Limb (tissue), 2 donors: ENCODE results near the gene PGA5.

ENCODE experiments used
- DNase-seq, 2 donors: peaks; one replicate each; pipeline ENCODE4 v3.0.0-alpha.2; 2016; ENCODE audit errors: extremely low spot score in 2 of 2

The PGA5 gene

DNA sequence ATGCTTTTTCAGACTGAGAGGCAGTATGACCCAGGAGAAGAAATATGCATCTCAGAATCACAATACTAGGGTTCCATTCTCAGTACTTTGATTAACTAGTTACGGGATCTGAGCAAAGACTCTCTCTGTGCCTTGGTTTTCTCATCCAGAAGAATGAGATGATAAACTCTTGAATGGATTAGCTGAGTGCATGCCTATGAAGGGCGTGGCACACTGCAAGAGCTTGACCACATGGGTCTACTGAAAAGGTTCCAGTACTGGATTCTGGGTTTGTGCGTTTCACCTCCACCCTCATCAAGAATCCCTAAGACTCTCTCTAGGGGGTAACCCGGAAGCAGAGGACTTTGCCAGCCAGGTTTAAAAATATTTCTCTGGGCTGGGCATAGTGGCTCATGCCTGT is 25.6 kb downstream of the PGA5 start:
- no peak for DNase-seq

GRCh38 chr11:61267437-61267841 is 26.5 kb downstream of the PGA5 start:
- no peak for DNase-seq

DNA sequence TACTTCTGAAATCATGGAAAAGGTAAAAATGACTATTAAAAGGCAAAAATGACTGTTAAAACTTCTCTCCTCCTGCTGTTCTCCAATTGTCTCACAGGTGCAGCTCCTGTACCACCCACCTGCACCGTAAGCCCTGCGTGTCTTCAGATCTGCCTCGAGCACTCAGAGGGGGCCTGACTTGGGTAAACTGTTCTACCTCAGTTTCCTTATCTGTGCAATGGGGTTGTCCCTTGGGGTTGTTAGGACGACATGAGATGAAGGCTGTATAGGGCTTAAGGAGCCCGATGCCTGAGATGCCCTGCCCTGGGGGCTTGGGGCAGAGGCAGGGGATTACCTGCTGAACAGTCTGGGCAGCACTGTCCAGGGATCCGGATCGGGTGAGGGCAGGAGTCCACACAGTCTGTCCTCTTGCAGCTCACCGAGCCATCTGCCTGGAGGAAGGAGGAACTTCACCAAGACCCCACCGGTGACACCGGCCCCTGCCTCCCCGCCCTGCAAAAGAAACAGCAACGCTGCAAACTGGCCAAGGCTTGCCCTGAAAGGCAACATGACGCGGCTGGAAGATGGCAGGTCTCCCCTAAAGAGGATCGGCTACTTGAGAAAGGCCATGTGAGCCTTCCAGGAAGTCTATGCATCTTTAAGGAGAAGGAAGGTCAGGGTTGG is 27.7 kb downstream of the PGA5 start:
- DNase-seq = no peak

DNA sequence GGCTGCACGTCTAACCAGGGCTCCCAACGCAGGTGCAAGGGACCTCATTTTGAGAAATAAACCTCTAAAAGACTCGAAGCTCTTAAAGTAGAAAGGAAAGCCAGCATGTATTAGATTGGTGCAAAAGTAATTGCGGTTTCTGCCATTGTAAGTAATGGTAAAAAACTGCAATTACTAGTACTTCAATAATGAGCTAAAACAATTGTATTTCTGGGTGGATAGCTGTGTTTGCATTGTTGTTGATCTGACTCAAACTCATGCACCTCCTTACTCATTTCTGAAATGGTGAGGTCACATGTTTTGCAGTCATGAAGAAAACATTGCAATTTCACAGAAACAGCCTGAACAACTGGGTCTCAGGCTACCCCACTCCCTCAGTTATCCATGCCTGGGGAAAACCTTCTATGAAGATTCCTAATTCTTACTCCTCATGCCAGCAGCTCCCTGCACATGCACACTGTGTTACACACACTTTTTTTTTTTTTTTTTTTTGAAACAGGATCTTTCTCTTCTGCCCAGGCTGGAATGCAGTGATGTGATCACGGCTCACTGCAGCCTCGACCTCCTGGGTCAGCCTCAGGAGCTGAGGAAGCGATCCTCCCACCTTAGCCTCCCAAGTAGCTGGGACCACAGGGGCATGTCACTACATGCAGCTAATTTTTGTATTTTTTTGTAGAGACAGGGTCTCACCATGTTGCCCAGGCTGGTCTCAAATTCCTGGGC is 29.5 kb downstream of the PGA5 start:
- no peak for DNase-seq

DNA sequence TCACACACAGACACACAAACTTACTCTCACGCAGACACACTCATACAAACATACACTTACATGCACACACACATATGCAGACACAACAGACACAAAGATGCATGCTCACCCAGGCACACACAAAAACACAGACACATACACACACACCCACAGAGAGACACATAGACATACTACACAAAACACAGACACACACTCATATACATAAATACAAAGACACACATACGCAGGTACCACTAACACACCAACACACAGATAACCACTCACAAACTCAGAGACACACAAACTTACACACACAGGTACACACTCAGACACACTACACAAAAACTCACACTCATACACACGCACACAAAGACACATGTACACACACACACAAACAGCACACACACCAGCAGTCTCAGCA is 31.8 kb downstream of the PGA5 start:
- no peak for DNase-seq

DNA sequence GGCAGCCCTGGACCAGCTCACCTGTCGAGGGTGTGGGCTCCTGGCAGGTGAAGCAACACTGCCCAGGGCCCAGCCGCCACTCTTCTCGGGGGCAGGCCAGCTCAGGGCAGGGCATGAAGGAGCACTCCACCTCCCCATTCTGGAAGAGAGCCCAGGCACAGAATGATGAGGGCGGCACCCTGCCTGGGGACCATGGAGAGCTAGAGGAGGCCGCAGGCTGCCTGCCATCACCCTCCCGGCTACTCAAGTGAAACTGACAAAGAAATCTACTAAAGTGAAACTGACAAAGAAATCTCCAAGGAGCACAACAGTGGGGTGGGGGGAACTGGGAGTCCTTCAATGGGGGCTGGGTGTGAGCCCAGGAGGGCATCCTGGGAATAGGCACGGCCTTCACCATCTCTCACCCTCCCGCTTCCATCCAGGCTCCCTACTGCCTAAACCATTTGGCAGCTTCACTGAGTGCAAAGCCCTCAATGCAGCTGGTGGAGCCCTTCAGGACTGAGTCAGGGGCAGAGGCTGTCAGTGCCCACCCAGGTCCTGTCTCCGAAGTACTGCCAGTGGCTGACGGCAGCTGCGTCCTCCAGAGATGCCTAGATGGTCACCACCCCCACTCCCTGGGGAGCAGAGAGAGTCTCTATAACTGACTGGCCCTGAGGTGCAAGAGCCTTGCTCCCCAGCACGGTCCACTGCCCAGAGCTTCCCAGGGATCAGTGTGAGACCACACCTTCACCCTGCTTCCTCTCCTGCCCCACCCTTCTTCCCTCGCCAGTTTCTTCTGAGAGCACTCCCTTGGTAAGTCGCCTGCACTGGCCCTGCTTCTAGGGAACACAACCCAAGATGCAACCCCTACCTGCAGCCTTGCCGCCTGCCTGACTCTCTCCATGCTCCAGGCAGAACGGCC is 32.5 kb downstream of the PGA5 start:
- no peak for DNase-seq

DNA sequence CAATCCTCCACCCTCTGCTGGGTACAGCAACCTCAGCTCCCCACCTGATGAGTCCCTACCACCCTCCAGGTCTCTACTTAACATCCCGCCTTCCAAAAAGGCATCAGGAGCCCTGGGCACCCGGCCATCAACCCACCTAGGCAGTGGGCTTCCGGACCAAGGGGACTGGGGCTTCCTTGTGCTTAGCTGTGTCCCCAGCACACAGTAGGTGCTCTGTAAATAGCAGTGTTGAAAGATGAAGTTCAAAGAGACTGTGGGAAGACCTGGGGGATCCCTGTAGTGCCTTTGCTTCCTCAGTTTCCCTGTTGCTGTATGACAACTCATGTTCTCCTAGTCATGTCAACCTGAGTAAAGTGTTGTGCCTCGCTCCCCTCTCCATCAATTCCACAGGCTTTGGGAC is 33.1 kb downstream of the PGA5 start:
- no peak for DNase-seq

- DNase-seq = no peak
Measured at GRCh38 chr11:61275191-61275590, 34.2 kb downstream of the PGA5 start.

- no peak for DNase-seq
Measured at GRCh38 chr11:61277186-61278000, 36.4 kb downstream of the PGA5 start.

DNA sequence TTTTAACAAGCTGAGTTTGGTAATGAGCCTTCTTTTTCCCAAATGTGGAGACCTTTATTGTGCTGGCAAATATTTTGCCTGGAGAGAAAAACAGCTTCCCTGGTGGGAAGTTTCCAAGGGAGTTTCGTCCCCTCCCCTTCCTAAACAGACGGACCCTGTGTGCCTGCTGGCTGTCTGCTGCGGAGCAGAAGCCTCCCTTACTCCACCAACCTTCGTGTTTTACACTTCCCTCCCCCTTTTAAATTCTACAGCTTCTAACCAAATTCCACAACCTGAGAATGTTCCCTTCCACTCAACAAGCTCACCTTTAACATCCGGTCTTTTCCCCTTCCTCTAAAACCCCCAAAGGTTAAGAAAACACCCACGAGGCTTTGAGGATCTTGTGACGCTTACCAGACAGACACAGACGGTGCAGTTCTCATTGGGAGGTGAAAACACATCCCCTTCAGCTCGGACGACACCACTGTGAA is 37.1 kb downstream of the PGA5 start:
- no peak for DNase-seq

DNA sequence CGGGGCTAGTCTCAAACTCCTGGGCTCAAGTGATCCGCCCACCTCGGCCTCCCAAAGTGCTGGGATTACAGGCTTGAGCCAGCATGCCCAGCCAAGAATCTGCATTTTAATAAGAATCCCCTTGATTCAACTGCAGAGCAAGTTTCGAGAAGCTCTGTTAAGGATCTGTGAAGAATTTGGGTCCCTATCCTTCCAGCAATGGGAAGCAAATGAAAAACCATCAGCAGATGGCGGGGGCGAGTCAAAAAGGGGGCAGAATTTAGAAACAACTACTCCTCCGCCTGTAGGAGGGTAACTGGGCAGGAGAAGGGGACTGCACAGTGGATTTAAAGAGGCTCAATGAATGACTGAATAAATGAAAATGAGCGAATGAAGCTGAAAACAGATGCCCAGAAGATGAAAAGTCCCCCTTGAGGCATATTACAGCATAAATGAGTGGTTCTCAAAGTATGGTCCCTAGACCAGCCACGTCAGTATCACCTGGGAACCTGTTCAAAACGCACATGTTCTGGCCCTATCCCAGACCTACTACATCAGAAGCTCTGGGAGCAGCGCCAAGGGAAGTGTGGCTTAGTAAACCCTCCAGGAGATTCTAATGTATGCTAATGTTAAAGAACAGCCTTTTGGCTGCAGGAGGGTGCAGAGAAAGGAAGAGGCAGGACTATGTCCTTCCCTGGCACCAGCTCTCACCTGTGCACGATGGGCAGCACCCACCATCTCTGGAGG is 39.1 kb downstream of the PGA5 start:
- DNase-seq = no peak

DNA sequence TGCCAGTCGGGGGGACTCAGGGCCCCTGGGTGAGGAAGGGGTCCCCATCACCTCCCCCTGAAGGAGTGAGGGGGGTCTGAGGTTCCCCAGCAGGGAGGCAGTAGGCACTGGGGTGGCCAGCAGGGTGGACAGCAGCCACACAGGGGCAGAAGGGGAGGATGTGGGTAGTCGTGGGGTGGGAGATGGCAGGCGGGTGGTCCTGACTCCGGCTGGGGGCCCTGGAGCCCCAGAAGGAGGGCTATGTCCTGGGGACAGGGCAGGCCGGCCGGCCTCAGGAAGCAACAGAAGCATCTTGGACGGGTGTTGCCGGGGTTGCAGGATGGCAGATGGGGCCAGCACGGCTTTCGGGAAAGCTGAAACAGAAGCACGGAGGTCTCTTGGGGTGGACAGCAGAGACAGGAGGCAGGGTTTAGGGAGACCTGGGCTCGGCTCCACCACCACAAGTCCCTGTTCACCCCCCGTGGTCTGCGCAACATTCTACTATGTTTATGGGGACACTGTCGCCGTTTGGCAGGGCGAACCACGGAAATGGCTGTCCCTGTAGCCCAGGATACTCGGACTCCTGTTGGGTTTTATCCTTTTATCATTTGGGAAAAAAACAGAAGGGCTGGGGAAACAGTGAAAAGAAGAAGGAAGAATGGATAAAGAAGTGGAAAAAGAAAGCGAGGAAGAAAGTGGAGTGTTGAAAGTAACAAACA is 40.1 kb downstream of the PGA5 start:
- DNase-seq = no peak

GRCh38 chr11:61281581-61282250 is 40.7 kb downstream of the PGA5 start:
- peak in 1 of 2 donors; percentile 83 for DNase-seq

DNA sequence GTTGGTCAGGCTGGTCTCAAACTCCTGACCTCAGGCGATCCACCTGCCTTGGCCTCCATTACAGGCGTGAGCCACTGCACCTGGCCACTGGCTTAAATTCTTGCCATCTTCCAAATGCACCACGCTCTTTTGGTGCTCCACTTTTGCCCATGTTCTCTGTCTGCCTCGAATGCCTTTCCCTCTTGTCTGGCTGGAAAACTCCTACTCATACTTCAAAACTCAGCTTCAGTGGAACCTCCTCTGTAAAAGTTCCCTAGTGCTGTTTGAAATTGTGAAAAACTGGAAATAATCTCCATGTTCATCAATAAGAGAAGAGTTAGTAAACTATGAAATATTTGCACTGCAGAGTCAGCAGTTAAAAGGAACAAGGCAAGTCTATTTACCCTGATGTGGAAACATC is 42.6 kb downstream of the PGA5 start:
- DNase-seq = no peak

DNA sequence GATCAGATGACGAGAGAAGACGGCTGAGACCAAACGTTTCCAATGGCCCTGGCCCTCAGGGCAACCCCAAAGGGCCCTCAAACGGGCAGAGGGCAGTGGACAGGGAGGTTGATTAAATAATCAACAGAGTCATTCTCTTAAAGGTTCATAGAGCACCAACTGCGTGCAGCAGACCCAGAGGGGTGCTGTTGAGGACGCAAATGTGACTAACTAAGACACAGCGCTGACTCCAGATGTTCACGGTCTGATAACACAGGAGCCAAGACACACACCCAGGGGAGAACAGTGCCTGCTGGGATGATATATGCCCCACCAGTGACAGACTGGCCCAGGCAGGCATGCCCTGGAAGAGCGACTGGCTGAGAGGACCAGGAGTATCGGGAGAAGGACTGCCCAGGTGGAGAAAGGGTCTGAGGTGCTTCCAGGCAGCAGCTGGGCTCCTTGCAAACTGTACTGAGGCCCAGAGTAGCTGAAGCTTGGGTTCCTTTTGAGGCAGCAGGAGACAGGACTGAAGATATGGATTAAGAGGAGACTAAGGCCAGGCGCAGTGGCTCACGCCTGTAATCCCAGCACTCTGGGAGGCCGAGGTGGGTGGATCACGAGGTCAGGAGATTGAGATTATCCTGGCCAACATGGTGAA is 46.5 kb downstream of the PGA5 start:
- DNase-seq = no peak

DNA sequence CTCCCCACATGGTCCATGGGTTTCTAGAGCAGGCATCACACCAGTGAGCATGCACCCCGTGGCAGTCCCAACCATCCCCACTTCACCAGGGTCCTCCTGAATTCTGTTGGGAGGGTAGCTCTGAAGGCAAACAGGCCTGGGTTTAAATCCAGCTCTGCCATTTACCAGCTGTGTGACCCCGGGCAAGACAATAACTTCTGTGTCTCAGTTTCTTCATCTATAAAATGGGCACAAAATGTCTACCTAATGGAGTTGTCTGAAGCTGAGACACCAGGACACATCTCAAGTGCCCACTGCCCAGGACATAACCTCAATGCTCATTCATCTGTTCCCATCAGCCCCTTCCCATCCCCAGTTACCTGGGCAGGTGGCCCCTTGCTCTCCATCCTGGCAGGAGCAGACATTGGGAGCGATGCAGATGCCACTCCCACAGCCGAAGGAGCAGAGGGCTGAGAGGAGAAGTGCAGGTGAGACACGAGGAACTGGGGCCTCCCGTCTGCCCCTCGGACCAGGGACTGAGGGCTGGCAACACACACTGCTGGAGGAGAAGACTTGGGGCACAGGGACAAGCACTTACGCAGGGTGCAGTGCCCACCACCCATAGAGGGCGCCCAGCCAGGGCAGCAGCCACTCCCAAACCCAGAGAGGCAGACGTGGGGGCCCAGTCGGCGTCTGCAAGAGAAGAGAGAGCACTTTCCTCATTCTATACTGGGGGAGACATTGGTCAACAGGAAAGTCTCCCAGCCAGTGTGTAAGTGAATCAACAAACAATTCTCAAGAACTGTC is 50.1 kb downstream of the PGA5 start:
- no peak for DNase-seq

DNA sequence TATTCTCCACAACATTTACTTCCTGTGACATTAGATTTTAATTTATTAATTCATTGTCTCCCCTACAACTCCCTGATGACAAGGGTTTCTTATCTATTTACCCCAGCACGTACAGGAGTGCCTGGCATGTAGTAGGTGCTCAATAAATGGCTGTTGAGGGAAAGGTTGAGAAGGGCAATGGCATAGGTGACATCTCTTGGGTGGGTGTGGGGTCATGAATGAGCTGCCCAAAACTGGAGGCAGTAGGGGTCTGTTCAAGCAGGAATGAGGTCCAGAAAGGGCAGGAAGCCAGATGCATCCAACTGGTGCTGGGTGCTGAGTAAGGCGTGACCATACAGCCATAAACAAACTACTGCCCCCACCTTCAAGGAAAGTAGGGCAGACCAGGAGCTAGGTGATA is 51.4 kb downstream of the PGA5 start:
- DNase-seq = no peak
